MM.1S (cell line): Measurements from ENCODE around the gene BRINP3.

ENCODE experiments used
- DNase-seq: peaks from one replicate; pipeline ENCODE4 v3.0.0-alpha.2; 2015
- H2AFZ ChIP-seq: fragments of 300-600 bp; sonication (generic); 2 replicates; pipeline ENCODE4 v1.6.0; 2016; ENCODE audit warnings: antibody characterized with exemption, low read length
- H3F3A ChIP-seq: fragments of 300-600 bp; sonication (generic); 2 replicates; pipeline ENCODE4 v1.6.1; 2016; ENCODE audit warnings: mild to moderate bottlenecking, antibody characterized with exemption, low read length, moderate library complexity, mixed read lengths; ENCODE audit not compliant: insufficient read depth
- H3K27ac ChIP-seq: fragments of 300-600 bp; sonication (generic); 2 replicates; pipeline ENCODE4 v1.5.1; 2016; ENCODE audit warnings: mild to moderate bottlenecking, low read length
- H3K27me3 ChIP-seq: fragments of 300-600 bp; sonication (generic); replicated peaks from 2 replicates; pipeline ENCODE4 v1.6.0; 2016; ENCODE audit warnings: low read length; ENCODE audit not compliant: insufficient read depth
- H3K36me3 ChIP-seq: fragments of 300-600 bp; sonication (generic); replicated peaks from 2 replicates; pipeline ENCODE4 v1.6.1; 2016; ENCODE audit warnings: mild to moderate bottlenecking, low read length, mixed read lengths; ENCODE audit not compliant: insufficient read depth
- H3K4me1 ChIP-seq: fragments of 300-600 bp; sonication (generic); 2 replicates; pipeline ENCODE4 v1.6.1; 2016; ENCODE audit warnings: low read length, mixed read lengths
- H3K4me2 ChIP-seq: fragments of 300-600 bp; sonication (generic); 2 replicates; pipeline ENCODE4 v1.6.0; 2016; ENCODE audit warnings: low read depth, low read length
- H3K4me3 ChIP-seq: fragments of 300-600 bp; sonication (generic); 2 replicates; pipeline ENCODE4 v1.5.1; 2016; ENCODE audit warnings: low read length, mixed read lengths
- H3K79me2 ChIP-seq: fragments of 300-600 bp; sonication (generic); 2 replicates; pipeline ENCODE4 v1.6.1; 2016; ENCODE audit warnings: mixed run types, low read length, mixed read lengths
- H3K9ac ChIP-seq: fragments of 300-600 bp; sonication (generic); 2 replicates; pipeline ENCODE4 v1.6.1; 2016; ENCODE audit warnings: low read length, mixed read lengths
- H3K9me2 ChIP-seq: fragments of 300-600 bp; sonication (generic); replicated peaks from 2 replicates; pipeline ENCODE4 v1.6.1; 2016; ENCODE audit warnings: mild to moderate bottlenecking, low read length, mixed read lengths; ENCODE audit not compliant: insufficient read depth
- H3K9me3 ChIP-seq: fragments of 300-600 bp; sonication (generic); replicated peaks from 2 replicates; pipeline ENCODE4 v1.6.1; 2016; ENCODE audit warnings: mild to moderate bottlenecking, low read length, mixed read lengths; ENCODE audit not compliant: insufficient read depth
- H4K20me1 ChIP-seq: fragments of 300-600 bp; sonication (generic); 2 replicates; pipeline ENCODE4 v1.6.1; 2016; ENCODE audit warnings: mild to moderate bottlenecking, low read length, moderate library complexity, mixed read lengths; ENCODE audit not compliant: insufficient read depth
- CTCF ChIP-seq: fragments of 300-600 bp; sonication (generic); IDR thresholded peaks from 2 replicates; pipeline ENCODE4 v1.5.1; 2016; ENCODE audit warnings: antibody characterized with exemption, low read length, mixed read lengths
- EZH2 ChIP-seq: fragments of 300-600 bp; sonication (generic); optimal IDR thresholded peaks from 2 replicates; pipeline ENCODE3; 2017; ENCODE audit warnings: low read depth, mild to moderate bottlenecking, antibody characterized with exemption, low read length, mixed read lengths
- EZH2phosphoT487 ChIP-seq: fragments of 300-600 bp; sonication (generic); IDR thresholded peaks from 2 replicates; pipeline ENCODE4 v1.6.1; 2018; ENCODE audit warnings: antibody characterized with exemption, low read length

BRINP3 gene

GRCh38 chr1:190484045-190484444, 6.4 kb upstream of the BRINP3 start:
- TF ChIP-seq EZH2phosphoT487 (no peak), CTCF (no peak), EZH2 (no peak)
- DNase-seq, result no peak
- H3K9me2 ChIP-seq, result no peaks in the 10 kb centered on the region
- no peak overlapping the region for H3K9ac ChIP-seq
- no peaks in the 10 kb centered on the region for H3F3A ChIP-seq
- no peak overlapping the region for H3K27ac ChIP-seq
- no peaks in the 10 kb centered on the region for H3K36me3 ChIP-seq
- no peaks in the 10 kb centered on the region for H4K20me1 ChIP-seq
- no peaks in the 10 kb centered on the region for H3K9me3 ChIP-seq
- no peak overlapping the region for H3K4me3 ChIP-seq
- no peak overlapping the region for H3K4me2 ChIP-seq
- H3K79me2 ChIP-seq, result no peaks in the 10 kb centered on the region
- no peaks in the 10 kb centered on the region for H3K27me3 ChIP-seq
- no peaks in the 10 kb centered on the region for H3K4me1 ChIP-seq
- no peak overlapping the region for H2AFZ ChIP-seq

GRCh38 chr1:190480231-190480630, 2.6 kb upstream of the BRINP3 start:
- Histone ChIP-seq H3K9me3 (no peaks in the 10 kb centered on the region), H3K9ac (no peak overlapping the region), H3K27me3 (no peaks in the 10 kb centered on the region), H3K4me2 (no peak overlapping the region), H3K79me2 (no peaks in the 10 kb centered on the region), H3K4me1 (no peaks in the 10 kb centered on the region), H3K9me2 (no peaks in the 10 kb centered on the region), H3K36me3 (no peaks in the 10 kb centered on the region), H3K27ac (no peak overlapping the region), H3K4me3 (no peak overlapping the region), H2AFZ (no peak overlapping the region), H4K20me1 (no peaks in the 10 kb centered on the region), H3F3A (no peaks in the 10 kb centered on the region)
- TF ChIP-seq CTCF, result no peak
- no peak for TF ChIP-seq EZH2
- TF ChIP-seq EZH2phosphoT487, result no peak
- DNase-seq, result no peak

- H4K20me1 ChIP-seq, result no peaks in the 10 kb centered on the region
- DNase-seq, result no peak
Observed at GRCh38 chr1:190479516-190479915, 1.9 kb upstream of the BRINP3 start.

More at GRCh38 chr1:190479516-190479915, 1.9 kb upstream of the BRINP3 start:
- no peak overlapping the region for H3K9ac ChIP-seq
- H3K79me2 ChIP-seq, result no peaks in the 10 kb centered on the region
- H3K4me2 ChIP-seq, result peak overlapping the region; percentile 48; the same call in 1 of the 2 replicates
- no peaks in the 10 kb centered on the region for H3F3A ChIP-seq
- H3K9me3 ChIP-seq, result no peaks in the 10 kb centered on the region
- no peaks in the 10 kb centered on the region for H3K36me3 ChIP-seq
- H3K9me2 ChIP-seq, result no peaks in the 10 kb centered on the region
- no peaks in the 10 kb centered on the region for H3K4me1 ChIP-seq
- no peak overlapping the region for H2AFZ ChIP-seq
- no peaks in the 10 kb centered on the region for H3K27me3 ChIP-seq
- H3K4me3 ChIP-seq, result peak overlapping the region; percentile 54; the same call in 1 of the 2 replicates
- no peak for TF ChIP-seq EZH2
- no peak for TF ChIP-seq EZH2phosphoT487
- no peak for TF ChIP-seq CTCF
- no peak overlapping the region for H3K27ac ChIP-seq
